Neuron (in vitro differentiated cells): ENCODE data around the gene SCAI.
"Not testable (repeated sequence)": the region's sequence is repeated elsewhere in the genome, so short reads cannot be mapped to it uniquely, and the experiment has no call there.

Source experiments
- H2AFZ ChIP-seq: one replicate; pipeline ENCODE4 v1.6.1; 2013; ENCODE audit warnings: low read depth, mild to moderate bottlenecking, inconsistent platforms, low read length, moderate library complexity
- H3K27me3 ChIP-seq: one replicate; pipeline ENCODE4 v1.6.1; 2013; ENCODE audit warnings: low read length; ENCODE audit not compliant: insufficient read depth
- H3K36me3 ChIP-seq: one replicate; pipeline ENCODE4 v1.6.1; 2013; ENCODE audit warnings: low read length; ENCODE audit not compliant: insufficient read depth
- H3K4me1 ChIP-seq: one replicate; pipeline ENCODE4 v1.6.1; 2013; ENCODE audit warnings: low read length; ENCODE audit not compliant: insufficient read depth
- H3K4me3 ChIP-seq: 2 replicates; pipeline ENCODE4 v1.5.1; 2013; ENCODE audit warnings: mild to moderate bottlenecking, low read length, moderate library complexity
- H3K9me3 ChIP-seq: one replicate; pipeline ENCODE4 v1.6.1; 2013; ENCODE audit warnings: low read length

SCAI gene

DNA sequence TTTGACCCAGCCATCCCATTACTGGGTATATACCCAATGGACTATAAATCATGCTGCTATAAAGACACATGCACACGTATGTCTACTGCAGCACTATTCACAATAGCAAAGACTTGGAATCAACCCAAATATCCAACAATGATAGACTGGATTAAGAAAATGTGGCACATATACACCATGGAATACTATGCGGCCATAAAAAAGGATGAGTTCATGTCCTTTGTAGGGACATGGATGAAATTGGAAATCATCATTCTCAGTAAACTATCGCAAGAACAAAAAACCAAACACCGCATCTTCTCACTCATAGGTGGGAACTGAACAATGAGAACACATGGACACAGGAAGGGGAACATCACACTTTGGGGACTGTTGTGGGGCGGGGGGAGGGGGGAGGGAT is 127.7 kb downstream of the SCAI start:
- H3K4me1 ChIP-seq, H3K27me3 ChIP-seq, H3K4me3 ChIP-seq, H3K9me3 ChIP-seq, H2AFZ ChIP-seq: not testable (repeated sequence)
- H3K36me3 ChIP-seq = peaks cover 15% of the 10 kb centered on the region

DNA sequence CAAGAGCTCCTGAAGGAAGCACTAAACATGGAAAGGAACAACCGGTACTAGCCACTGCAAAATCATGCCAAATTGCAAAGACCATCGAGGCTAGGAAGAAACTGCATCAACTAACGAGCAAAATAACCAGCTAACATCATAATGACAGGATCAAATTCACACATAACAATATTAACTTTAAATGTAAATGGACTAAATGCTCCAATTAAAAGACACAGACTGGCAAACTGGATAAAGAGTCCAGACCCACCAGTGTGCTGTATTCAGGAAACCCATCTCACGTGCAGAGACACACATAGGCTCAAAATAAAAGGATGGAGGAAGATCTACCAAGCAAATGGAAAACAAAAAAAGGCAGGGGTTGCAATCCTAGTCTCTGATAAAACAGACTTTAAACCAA is 131.3 kb downstream of the SCAI start:
- H3K9me3 ChIP-seq, H3K27me3 ChIP-seq, H3K4me3 ChIP-seq, H3K4me1 ChIP-seq, H2AFZ ChIP-seq, H3K36me3 ChIP-seq: not testable (repeated sequence)

DNA sequence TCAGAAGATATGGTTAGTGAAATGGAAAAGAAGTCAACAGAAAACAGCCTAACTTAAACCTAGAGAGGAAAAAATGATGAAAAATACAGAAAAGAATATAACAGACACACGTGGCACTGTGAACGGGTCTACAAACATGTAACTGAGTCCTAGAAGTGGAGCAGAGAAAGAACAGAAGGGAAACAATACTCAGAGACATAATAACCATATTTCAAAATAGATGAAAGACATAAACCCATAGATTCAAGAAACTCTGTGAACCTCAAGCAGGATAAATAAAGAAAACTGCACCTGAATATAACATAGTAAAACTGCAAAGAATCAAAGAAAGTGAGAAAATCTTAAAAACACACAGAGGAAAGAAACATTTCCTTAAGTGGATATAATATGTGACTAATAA is 134.7 kb downstream of the SCAI start:
- Histone ChIP-seq H2AFZ (no peak overlapping the region), H3K9me3 (peaks cover 8% of the 10 kb centered on the region), H3K27me3 (no peaks in the 10 kb centered on the region), H3K4me3 (no peak overlapping the region), H3K4me1 (no peaks in the 10 kb centered on the region), H3K36me3 (peaks cover 6% of the 10 kb centered on the region)

DNA sequence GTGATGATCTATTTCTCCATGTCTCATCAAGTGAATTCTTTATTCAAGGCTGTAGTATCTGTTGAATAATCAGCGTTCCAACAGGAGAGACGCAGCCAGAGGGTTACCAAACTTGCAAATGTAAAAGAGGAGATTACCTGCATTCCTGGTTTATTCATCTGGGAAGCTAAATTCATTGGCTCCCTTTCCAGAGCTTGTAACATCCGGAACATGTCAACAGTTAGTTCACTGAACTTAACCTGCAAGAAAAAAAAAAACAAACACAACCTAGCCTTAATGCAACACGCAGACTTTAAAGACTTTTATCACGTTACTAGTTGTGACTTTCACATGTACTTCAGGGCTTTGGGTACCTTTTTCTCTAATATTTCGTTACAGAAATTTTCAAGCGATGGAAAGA is 140.0 kb downstream of the SCAI start:
- Histone ChIP-seq H3K4me3 (no peak overlapping the region), H2AFZ (no peak overlapping the region), H3K36me3 (peaks cover 24% of the 10 kb centered on the region), H3K27me3 (no peaks in the 10 kb centered on the region), H3K4me1 (no peaks in the 10 kb centered on the region), H3K9me3 (peaks cover 4% of the 10 kb centered on the region)

DNA sequence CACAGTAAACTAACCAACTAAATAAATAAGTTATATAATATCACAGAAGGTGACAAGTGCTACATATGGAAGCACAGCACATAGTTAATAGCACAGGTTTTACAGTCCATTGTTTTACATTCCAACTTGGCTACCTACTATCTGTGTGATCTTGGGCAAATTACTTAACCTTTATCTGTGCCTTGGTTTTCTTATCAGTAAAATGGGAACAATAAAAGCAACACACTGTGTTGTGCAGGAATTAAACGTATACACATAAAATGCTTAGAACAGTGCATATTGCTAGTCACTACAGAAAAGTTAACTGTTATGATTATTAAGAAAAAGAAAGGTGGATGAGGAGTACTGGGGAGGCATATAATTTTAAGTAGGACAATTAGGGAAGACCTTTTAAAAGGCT is 159.6 kb downstream of the SCAI start:
- no peak overlapping the region for H2AFZ ChIP-seq
- no peaks in the 10 kb centered on the region for H3K9me3 ChIP-seq
- H3K4me3 ChIP-seq = no peak overlapping the region
- H3K27me3 ChIP-seq = no peaks in the 10 kb centered on the region
- no peaks in the 10 kb centered on the region for H3K4me1 ChIP-seq
- H3K36me3 ChIP-seq = no peaks in the 10 kb centered on the region

DNA sequence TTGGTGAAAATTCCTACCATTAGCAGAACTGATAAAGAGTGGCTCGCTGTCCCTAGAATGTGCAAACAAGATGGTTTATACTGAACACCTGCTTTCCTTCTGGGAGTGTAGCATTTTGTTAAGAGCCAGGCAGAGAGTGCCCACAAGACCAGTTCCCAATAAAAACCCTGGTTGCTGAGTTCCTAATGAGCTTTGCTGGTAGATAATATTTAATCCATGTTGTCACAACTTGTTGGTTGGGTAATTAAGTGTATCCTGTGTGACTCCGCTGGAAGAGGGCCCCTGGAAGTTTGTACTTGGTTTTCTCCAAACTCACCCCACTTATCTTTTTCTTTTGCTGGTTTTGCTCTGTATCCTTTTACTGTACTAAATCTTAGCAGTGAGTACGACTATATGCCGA is 162.9 kb downstream of the SCAI start:
- Histone ChIP-seq H2AFZ (no peak overlapping the region), H3K9me3 (no peaks in the 10 kb centered on the region), H3K4me3 (no peak overlapping the region), H3K27me3 (no peaks in the 10 kb centered on the region), H3K36me3 (peaks cover 2% of the 10 kb centered on the region), H3K4me1 (no peaks in the 10 kb centered on the region)

DNA sequence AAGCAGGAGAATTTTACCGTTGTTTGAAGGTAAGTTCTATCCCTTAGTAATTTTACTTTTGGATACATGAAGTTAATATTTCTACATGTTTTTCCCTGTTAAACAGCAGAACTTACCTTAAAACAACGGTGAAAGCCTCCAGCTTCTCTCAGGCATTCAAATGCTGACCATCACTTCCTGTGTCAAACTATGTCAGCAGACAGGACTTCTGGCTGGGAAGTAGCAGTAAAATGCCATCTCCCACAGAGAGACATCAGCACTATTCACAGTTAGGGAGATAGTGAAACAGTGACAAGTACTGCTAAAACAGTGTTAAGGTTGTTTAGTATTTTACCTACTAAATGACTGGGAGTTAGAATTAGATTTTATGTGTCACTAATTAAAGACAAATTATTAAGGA is 168.2 kb downstream of the SCAI start:
- H3K9me3 ChIP-seq = no peaks in the 10 kb centered on the region
- no peaks in the 10 kb centered on the region for H3K27me3 ChIP-seq
- H3K36me3 ChIP-seq = peaks cover 26% of the 10 kb centered on the region
- no peak overlapping the region for H3K4me3 ChIP-seq
- H3K4me1 ChIP-seq = no peaks in the 10 kb centered on the region
- no peak overlapping the region for H2AFZ ChIP-seq

DNA sequence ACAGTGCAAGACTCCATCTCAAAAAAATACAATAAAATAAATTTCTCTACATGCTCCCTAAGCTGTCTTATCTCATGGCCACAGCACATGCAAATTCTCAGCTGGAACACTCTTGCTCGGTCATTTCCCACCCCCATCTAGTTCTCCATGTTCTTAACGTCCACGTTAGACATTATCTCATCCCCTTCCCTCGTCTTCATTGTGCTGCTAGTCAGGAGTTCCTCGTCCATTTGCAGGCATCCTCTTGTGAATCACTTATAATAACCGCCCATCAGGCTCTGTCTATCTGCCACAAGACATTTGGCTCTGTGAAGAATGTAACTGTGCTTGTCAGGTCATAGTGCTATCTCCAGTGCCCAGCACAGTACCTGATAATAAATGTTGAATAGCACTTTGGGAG is 169.5 kb downstream of the SCAI start:
- Histone ChIP-seq H2AFZ (no peak overlapping the region), H3K27me3 (no peaks in the 10 kb centered on the region), H3K9me3 (no peaks in the 10 kb centered on the region), H3K4me3 (no peak overlapping the region), H3K4me1 (no peaks in the 10 kb centered on the region), H3K36me3 (peaks cover 28% of the 10 kb centered on the region)

DNA sequence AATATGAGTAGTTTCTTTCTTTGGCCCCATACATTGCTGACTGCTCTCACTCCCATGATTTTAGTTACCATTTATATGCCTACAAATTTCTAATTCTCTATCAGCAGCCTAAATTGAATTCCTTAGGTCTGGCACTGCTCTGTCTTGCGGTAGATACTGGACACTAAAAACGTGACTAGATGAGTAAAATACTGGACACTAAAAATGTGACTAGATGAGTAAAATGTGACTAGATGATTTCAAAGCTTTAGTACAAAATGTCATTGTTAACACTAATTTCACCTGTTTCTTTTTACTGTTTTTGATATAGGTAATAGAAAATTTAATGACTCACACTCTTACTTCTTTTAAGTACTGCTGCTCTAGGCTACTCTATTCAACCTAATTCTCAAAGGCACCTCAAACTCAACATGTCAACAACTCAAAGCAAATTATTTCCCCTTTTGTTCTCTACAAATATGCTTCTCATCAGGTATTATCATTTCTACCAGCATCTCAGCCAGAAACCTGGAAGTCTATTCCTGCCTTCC is 171.0 kb downstream of the SCAI start:
- Histone ChIP-seq H3K4me1 (no peaks in the 10 kb centered on the region), H3K27me3 (no peaks in the 10 kb centered on the region), H3K9me3 (no peaks in the 10 kb centered on the region), H3K36me3 (peaks cover 34% of the 10 kb centered on the region), H3K4me3 (no peak overlapping the region), H2AFZ (no peak overlapping the region)

DNA sequence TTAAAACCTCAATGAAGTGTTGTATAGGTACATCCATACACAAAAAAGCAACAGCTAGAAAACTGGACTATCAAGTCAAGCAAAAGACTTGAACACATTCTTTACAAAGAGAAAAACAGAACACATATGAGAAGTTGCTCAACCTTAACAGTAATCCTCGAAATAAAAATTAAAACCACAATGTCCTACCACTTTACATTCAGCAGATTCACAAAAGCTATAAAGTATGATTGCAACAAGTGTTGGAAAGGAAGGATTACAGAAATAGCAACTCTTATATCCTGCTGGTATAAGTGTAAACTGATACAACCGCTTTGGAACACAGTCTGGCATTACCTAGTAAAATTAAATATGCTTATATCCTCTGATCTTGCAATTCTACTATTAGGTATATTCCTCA is 173.9 kb downstream of the SCAI start:
- H3K27me3 ChIP-seq = no peaks in the 10 kb centered on the region
- no peaks in the 10 kb centered on the region for H3K4me1 ChIP-seq
- H2AFZ ChIP-seq = no peak overlapping the region

DNA sequence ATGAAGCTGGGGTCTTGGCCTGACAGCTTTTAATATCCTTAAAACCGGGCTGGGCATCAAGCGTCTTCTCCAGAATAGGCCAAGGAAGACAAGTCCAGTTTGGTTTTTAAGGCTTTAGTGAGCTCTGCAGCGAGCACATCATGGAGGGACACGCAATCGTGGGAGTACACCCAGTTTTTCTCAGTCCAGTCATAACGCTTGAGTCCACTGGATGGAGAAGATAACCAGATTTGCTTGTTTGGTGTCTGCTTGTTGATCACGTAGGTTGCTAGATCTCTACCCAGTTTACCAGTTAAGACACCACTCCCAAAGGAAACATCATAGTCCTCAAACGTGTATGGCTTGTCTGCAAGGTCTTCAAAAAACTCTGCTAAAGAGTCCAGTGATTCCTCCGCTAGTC is 175.1 kb downstream of the SCAI start:
- H2AFZ ChIP-seq = no peak overlapping the region
- no peaks in the 10 kb centered on the region for H3K9me3 ChIP-seq
- H3K36me3 ChIP-seq = peaks cover 21% of the 10 kb centered on the region
- H3K4me3 ChIP-seq = no peak overlapping the region
- H3K27me3 ChIP-seq = no peaks in the 10 kb centered on the region
- H3K4me1 ChIP-seq = no peaks in the 10 kb centered on the region

More for the DNA sequence above, 173.9 kb downstream of the SCAI start:
- no peaks in the 10 kb centered on the region for H3K9me3 ChIP-seq
- peaks cover 27% of the 10 kb centered on the region for H3K36me3 ChIP-seq
- no peak overlapping the region for H3K4me3 ChIP-seq

DNA sequence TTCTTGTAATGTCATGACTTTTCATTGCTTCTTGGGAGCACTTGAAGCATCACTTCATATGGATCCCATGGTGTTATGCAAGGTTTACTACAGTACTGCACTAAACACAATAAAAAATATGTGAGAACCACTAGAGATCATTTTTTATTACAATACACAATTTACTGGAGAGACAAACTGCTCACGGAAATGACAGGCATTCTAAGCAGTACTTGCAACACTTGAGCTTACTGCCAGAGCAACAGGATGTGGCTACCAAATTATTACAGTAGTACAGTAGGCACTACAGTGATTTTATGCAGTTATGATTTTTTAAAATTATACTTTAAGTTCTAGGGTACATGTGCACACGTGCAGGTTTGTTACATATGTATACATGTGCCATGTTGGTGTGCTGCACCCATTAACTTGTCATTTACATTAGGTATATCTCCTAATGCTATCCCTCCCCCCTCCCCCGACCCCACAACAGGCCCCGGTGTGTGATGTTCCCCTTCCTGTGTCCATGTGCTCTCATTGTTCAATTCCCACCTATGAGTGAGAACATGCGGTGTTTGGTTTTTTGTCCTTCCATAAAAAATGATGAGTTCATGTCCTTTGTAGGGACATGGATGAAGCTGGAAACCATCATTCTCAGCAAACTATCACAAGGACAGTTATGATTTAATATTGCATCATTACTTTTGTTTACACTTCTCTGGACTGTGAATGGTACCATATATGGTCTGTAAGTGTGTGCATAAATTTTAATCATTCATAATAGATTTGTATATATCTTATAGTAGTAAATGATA is 177.4 kb downstream of the SCAI start:
- not testable (repeated sequence) for H3K4me1 ChIP-seq, H2AFZ ChIP-seq, H3K9me3 ChIP-seq, H3K4me3 ChIP-seq, H3K27me3 ChIP-seq
- H3K36me3 ChIP-seq = peaks cover 14% of the 10 kb centered on the region

DNA sequence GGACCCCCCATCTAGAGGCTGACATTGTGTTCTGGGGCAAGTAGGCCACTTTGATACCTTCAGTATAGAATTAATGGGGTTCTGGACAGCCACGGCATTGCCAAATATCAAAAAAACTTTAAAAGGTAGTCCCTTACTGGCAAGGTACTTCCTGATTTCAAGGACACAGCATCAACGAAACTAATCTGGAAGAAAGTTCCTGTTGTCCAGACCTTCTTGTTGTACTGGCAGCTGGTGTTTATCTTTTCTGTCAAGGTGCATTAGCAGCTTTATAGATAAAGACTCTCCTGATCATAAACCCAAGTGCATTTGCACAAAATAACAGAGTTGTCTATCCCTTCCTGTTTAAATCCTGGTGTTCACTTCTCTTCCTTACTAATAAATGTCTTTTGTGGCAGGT is 178.7 kb downstream of the SCAI start:
- Histone ChIP-seq H3K4me1 (no peaks in the 10 kb centered on the region), H2AFZ (no peak overlapping the region), H3K4me3 (no peak overlapping the region), H3K9me3 (no peaks in the 10 kb centered on the region), H3K36me3 (peaks cover 13% of the 10 kb centered on the region), H3K27me3 (no peaks in the 10 kb centered on the region)

DNA sequence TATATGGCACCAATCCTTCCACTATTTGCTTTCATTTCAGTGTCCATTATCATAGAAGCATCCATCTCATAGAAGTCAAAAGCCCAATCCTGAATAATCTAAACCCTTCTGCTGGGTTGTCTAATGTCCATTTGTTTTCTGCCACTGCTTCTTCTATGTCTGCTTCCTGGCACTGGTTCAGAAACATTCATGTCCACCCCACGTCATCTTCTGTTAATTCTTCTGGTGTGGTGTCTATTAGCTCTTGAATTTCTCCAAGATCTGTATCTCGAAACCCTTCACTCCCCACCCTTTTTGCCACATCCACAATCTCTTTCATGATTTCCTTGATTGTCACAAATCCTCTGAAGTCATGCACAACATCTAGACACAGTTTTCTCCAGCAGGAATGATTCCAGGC is 179.3 kb downstream of the SCAI start:
- Histone ChIP-seq H3K36me3 (peaks cover 13% of the 10 kb centered on the region), H3K4me1 (no peaks in the 10 kb centered on the region)

More for the DNA sequence above, 179.3 kb downstream of the SCAI start:
- no peaks in the 10 kb centered on the region for H3K27me3 ChIP-seq
- H3K4me3 ChIP-seq = no peak overlapping the region
- no peak overlapping the region for H2AFZ ChIP-seq
- H3K9me3 ChIP-seq = no peaks in the 10 kb centered on the region
